NCI-H748 (cell line): ENCODE measurements around the gene TNFAIP1.

Experiments
- DNase-seq: peaks from one replicate; lab custom pipeline; 2025; ENCODE audit not compliant: unreplicated experiment; lab: John Stamatoyannopoulos, UW

TNFAIP1 gene

GRCh38 chr17:28344435-28344901, 8.9 kb downstream of the TNFAIP1 start:
- no peak for DNase-seq

DNA sequence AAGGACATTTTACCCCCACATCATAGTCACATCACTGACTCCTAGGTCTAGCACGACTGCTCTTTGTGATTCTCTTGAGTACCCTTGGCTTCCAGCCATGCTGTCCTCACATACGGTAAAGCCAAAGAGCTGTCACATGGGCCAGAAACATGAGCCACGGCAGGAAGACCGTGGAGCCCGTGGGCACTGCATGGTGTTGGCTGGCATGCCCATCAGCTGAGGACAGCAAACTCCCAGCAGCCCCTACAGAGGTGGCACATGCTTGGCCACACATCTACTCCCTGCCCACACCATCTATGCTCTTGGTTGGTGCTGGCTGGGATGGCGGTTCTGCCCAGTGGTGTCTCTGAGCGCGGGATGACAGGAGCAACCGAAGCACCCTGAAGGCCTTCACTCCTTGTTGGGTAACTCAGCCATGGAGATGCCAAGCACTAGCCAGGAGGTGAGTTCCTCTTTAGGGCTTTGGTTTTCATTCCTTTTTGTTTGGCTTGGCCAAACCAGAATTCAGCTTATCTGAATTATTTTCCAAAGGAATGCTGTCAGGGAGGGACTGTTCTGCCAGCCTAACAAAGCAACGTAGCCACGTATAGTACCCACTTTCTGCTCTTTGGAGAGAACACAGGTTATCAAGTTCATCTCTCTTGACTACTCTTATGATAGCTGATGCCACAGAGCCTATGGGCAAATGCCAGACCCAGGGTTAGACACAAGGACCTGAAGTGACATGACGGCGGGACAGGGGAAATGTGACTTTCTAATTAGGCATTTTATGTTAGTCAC, 10.0 kb downstream of the TNFAIP1 start:
- DNase-seq, result no peak

DNA sequence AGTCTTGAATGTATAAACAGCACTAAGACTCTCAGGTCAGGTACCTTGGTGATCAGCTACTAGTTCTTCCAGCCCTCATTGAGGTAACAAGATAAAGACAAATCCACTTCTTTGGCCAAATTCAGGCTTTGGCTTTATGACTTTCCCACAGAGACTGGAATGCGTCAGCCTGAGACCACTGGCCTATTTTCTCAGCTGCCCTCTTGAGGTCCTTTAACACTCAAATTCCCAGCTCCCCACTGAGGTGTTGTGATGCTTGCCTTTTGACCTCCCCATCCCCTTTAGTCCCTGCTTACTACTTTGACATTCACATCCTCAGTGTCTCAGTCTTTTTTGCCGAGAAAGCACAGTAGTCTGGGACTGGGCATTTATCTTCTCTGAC, 10.6 kb downstream of the TNFAIP1 start:
- DNase-seq, result no peak

GRCh38 chr17:28346746-28347246, 11.2 kb downstream of the TNFAIP1 start:
- DNase-seq, result peak; percentile 11

- DNase-seq, result no peak
These were observed 11.8 kb downstream of the TNFAIP1 start for GRCh38 chr17:28347261-28347891.

DNA sequence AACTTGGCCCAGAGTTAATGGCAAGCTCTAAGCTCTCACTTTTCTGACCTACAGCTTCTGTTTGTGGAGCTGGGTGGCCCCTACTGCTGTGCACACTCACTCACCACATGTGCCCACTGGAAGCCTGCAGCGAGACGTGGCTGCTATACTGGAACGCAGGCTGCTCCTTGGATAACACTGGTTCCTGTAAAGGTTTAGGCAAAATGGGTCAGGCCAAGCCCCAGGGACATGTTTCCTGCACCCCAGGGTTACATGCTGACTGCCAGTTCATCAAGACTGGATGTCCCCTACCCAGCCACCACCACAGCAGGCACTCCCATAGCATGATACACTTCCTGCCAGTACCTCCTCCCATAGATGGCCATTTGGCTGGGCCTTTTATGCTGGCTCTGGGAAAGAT, 13.4 kb downstream of the TNFAIP1 start:
- no peak for DNase-seq

GRCh38 chr17:28350271-28350670, 14.7 kb downstream of the TNFAIP1 start:
- no peak for DNase-seq

DNA sequence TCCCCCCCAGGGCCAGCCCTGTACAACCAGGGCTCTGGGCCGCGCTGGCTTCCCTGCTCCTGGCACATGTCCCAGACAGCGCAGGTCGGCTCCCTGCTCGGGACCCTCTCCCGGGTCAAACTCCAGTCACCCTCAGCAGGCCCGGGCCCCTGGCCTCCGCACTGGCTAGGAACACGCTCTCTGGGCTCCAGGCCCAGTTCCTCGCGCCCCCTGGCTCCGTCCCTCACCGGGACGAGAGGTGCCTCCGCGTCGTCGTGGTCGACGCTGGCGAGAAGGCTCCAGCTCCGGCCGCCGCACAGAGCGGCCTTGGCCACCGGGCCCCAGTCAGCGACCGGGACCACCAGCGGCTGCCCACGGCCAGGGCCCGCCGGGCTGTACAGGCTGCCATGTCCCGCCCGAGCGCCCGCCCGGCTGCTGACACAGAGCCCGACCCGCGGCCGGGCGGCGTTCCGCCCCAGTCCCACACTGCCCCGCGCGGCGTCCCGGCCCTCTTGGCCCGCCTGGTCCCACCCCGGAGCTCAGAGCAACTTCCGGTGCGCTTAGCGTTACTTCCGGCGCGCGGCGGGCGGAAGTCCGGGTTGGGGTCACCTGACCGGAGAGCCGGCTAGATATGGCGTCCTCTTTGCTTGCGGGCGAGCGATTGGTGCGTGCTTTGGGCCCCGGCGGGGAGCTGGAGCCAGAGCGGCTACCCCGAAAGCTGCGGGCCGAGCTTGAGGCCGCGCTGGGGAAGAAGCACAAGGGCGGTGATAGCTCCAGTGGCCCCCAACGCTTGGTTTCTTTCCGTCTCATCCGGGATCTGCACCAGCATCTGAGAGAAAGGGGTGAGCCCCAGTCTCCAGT, 21.7 kb downstream of the TNFAIP1 start, which contains the start of gene POLDIP2:
POLDIP2 (minus strand) TSS at position 467 of the 840 bp plus-strand sequence; CDS start at position 388, 79 bp downstream.
- peak; percentile 97 for DNase-seq

DNA sequence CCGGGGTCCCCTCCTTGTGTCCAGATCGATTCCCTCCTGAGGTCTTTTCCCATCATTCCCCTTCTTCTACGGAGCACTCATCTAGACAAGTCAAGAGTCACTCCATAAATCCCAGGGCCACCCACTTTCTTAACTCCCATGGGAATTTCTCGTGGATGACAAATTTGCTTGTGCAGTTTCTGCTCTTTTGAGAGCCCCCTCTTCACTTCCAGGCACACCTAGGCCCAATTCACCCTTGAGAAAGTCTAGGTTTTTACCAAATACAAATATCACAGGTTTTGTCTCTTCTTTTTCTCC, 22.3 kb downstream of the TNFAIP1 start:
- DNase-seq, result no peak

DNA sequence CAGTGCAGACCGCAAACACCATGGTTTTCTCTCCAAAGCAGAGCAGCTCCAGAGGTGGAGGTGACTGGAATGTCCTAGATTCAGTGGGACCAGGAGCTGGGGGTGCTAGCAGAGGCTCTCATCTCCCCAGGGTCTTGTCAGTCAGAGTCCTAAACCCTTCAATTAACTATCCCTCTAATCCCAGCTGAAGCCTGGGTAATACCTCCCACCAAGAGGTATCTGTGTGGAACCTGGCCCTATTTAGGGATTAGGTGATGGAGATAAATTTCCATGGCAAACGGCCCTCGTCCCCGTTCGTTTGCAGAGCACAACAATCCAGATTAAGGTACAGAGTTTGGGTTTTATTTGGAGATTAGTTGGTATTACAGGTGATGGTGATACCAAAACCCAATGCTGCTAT, 27.6 kb downstream of the TNFAIP1 start:
- no peak for DNase-seq

GRCh38 chr17:28363776-28364650, 28.5 kb downstream of the TNFAIP1 start:
- no peak for DNase-seq

- no peak for DNase-seq
These were observed 29.3 kb downstream of the TNFAIP1 start, which contains the start of gene SEBOX for GRCh38 chr17:28364665-28365363. TSS of gene SEBOX (minus strand) at chr17:28365199. CDS start at chr17:28365151, 48 bp downstream.

GRCh38 chr17:28365487-28365886, 29.9 kb downstream of the TNFAIP1 start:
- DNase-seq, result no peak

- no peak for DNase-seq
These were observed 31.0 kb downstream of the TNFAIP1 start for GRCh38 chr17:28366605-28367004.

DNA sequence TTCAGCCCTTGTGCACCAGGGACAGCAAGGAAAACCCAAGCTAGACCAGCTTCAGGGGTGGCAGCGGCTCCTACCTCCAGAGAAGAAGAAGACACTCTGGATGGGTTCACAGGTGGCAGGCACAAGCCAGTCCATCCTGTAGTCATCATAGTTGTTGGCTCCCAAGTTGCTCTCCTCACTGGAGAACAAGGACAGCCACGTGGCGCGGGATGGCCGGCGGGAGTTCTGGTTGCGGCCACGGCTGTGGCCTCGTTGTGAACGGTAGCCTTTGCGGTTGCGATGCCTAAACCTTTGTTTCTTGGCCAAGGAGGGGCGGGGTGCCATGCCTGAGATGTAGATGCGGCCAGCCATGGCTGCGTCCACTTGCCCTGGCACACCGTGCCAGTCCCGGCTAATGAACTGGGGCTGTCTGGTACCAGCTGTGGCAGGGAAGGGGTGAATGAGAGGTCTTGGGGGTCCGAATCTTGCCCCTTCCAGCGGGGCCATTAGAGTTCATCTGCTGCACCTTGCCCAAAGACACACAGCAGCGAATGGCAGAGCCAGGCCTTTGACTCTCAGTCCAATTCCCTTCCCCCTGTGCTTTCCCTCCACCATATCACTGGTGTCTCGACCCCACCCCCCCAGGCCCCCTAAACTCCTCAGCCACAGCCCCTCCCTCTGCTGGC, 32.2 kb downstream of the TNFAIP1 start:
- no peak for DNase-seq

DNA sequence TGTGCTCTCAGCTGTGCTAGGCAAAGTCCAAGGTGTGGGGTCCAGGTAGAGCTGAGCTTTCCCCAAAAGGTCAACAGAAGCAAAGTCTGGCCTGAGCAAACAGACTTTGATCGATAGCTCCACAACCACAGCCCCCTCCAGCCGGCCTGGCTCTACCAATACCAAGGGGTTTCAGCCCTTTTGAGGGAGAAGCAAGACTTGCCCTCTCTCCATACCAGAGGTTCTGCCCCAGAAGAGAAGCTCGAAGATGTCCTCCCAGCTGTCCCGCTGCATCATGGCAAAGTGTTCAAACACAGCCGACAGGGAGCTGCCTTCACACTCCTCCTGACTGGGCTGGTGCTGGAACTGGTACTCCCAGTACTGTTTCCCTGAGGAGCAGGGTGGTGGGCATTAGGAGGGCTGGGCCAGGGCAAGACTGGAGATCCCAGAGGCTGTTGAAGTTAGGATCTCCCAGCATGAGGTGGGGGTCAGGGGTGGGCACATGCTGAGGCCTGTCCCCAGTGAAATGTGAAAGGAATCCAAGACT, 32.8 kb downstream of the TNFAIP1 start:
- no peak for DNase-seq

- no peak for DNase-seq
These were observed 33.5 kb downstream of the TNFAIP1 start for GRCh38 chr17:28368915-28369683.

GRCh38 chr17:28369684-28370034, 34.1 kb downstream of the TNFAIP1 start:
- DNase-seq, result no peak
